NB4 (cell line): Measurements from ENCODE around the gene SRBD1.

Experiments used
- MYC ChIP-seq: IDR thresholded peaks from 2 replicates; pipeline ENCODE4 v1.6.1; 2011; ENCODE audit warnings: low read depth, low read length
- POLR2A ChIP-seq: IDR thresholded peaks from 2 replicates; pipeline ENCODE4 v1.6.1; 2011; ENCODE audit warnings: mild to moderate bottlenecking; ENCODE audit not compliant: insufficient read length; ENCODE audit errors: extremely low read depth
- TF ChIP-seq, protein P1 (sequence below): IDR thresholded peaks from one replicate; pipeline ENCODE4 v1.5.1; 2012; ENCODE audit warnings: low read depth, low read length
- TF ChIP-seq, protein P2 (sequence below): IDR thresholded peaks from 2 replicates; pipeline ENCODE4 v1.6.1; 2011; ENCODE audit warnings: low read depth, low read length

DNA sequence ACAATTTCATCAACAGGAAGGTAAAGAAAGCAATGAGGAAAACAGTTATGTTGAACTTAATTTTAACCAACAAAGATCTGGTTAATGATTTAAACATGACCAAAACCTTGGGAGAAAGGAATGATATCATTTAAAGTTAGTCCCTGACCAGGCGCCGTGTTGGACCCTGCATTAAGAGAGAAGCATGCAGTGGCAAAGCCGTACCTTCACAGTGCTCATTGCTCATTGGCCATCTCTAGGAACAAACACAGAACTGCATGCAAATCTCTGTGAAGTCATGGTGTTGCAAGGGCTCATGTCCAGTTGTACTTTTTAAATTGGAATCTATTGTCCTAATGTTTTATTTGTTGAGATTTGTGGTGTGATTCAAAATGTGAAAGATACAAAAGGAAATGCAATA lies 12.0 kb upstream of the SRBD1 start:
- TF ChIP-seq, protein P1, sequence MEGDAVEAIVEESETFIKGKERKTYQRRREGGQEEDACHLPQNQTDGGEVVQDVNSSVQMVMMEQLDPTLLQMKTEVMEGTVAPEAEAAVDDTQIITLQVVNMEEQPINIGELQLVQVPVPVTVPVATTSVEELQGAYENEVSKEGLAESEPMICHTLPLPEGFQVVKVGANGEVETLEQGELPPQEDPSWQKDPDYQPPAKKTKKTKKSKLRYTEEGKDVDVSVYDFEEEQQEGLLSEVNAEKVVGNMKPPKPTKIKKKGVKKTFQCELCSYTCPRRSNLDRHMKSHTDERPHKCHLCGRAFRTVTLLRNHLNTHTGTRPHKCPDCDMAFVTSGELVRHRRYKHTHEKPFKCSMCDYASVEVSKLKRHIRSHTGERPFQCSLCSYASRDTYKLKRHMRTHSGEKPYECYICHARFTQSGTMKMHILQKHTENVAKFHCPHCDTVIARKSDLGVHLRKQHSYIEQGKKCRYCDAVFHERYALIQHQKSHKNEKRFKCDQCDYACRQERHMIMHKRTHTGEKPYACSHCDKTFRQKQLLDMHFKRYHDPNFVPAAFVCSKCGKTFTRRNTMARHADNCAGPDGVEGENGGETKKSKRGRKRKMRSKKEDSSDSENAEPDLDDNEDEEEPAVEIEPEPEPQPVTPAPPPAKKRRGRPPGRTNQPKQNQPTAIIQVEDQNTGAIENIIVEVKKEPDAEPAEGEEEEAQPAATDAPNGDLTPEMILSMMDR = no peak
- no peak for TF ChIP-seq MYC
- no peak for TF ChIP-seq POLR2A
- TF ChIP-seq, protein P2, sequence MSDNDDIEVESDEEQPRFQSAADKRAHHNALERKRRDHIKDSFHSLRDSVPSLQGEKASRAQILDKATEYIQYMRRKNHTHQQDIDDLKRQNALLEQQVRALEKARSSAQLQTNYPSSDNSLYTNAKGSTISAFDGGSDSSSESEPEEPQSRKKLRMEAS = no peak
